Panc1 (cell line): ENCODE measurements around the gene CDK19. TPM values are rescaled to one million over a fixed set of nuclear protein-coding genes. Genes with fewer than 3 reads are reported as not detected.

ENCODE experiments used
- ATAC-seq: fragments of 200-7000 bp; cut with Tn5 transposase; 2 replicates; pipeline ENCODE4 v1.9.1; 2020; ENCODE audit warnings: mild to moderate bottlenecking, moderate library complexity
- BruUV-seq: library from RNA; stranded (reverse); fragments of 400-500 nt; replicated peaks from 2 replicates; lab custom pipeline; 2021; lab: Mats Ljungman, UMichigan
- CTCF ChIA-PET: fragments of 300-600 bp; sonication (Branson Sonifier 250); formaldehyde crosslinking; loops from one replicate; lab custom pipeline; 2022; ENCODE audit warnings: antibody characterized with exemption; lab: Charles Lee
- POLR2A ChIA-PET: fragments of 300-600 bp; sonication (Branson Sonifier 250); formaldehyde crosslinking; loops from one replicate; lab custom pipeline; 2022; ENCODE audit warnings: antibody characterized with exemption; lab: Charles Lee
- DNase-seq: peaks from one replicate; pipeline ENCODE4 v3.0.0-alpha.2; 2010; ENCODE audit warnings: low read depth, low spot score
- H3K27ac ChIP-seq: 2 replicates; pipeline ENCODE4 v1.5.1; 2011; ENCODE audit warnings: mild to moderate bottlenecking, low read length, inconsistent platforms
- H3K27me3 ChIP-seq: fragments of 200-500 bp; sonication (Bioruptor generic); 2 replicates; pipeline ENCODE4 v1.6.0; 2014; ENCODE audit warnings: low read length, inconsistent platforms; ENCODE audit not compliant: control insufficient read depth, insufficient read depth
- H3K36me3 ChIP-seq: fragments of 200-500 bp; sonication (Bioruptor generic); 2 replicates; pipeline ENCODE4 v1.5.1; 2014; ENCODE audit warnings: inconsistent platforms, mild to moderate bottlenecking, low read length, moderate library complexity; ENCODE audit not compliant: control insufficient read depth, insufficient read depth
- H3K4me1 ChIP-seq: 2 replicates; pipeline ENCODE4 v1.5.1; 2011; ENCODE audit warnings: inconsistent platforms, mild to moderate bottlenecking, low read length, moderate library complexity; ENCODE audit not compliant: control insufficient read depth, insufficient read depth
- H3K4me3 ChIP-seq, 2 experiments: 2 replicates each; pipeline ENCODE4 v1.5.1; 2011 to 2012; ENCODE audit warnings: low read depth in 2 of 2, low read length in 2 of 2, mild to moderate bottlenecking in 2 of 2, inconsistent platforms in 1 of 2, moderate library complexity in 1 of 2
- H3K9me3 ChIP-seq: fragments of 200-500 bp; sonication (Bioruptor generic); 2 replicates; pipeline ENCODE4 v1.5.1; 2014; ENCODE audit warnings: low read depth, mild to moderate bottlenecking, inconsistent platforms, low read length, moderate library complexity; ENCODE audit not compliant: control insufficient read depth, insufficient read depth
- CTCF ChIP-seq: fragments of 450-650 bp; IDR thresholded peaks from 2 replicates; pipeline ENCODE4 v1.5.1; 2017; ENCODE audit warnings: mild to moderate bottlenecking
- POLR2AphosphoS5 ChIP-seq: IDR thresholded peaks from 2 replicates; pipeline ENCODE4 v1.6.1; 2012; ENCODE audit warnings: mild to moderate bottlenecking, low read depth, low read length, moderate library complexity
- REST ChIP-seq, 2 experiments: IDR thresholded peaks; 2 replicates each; pipeline ENCODE4 v1.6.1; 2011 to 2012; ENCODE audit warnings: low read depth in 2 of 2, control low read depth in 1 of 2, low read length in 1 of 2, mild to moderate bottlenecking in 1 of 2, moderate library complexity in 1 of 2; ENCODE audit not compliant: insufficient read depth in 1 of 2
- SIN3A ChIP-seq: IDR thresholded peaks from 2 replicates; pipeline ENCODE4 v1.6.1; 2012; ENCODE audit warnings: low read depth, mild to moderate bottlenecking, low read length, moderate library complexity, borderline replicate concordance; ENCODE audit not compliant: insufficient read depth
- TCF7L2 ChIP-seq: IDR thresholded peaks from 2 replicates; pipeline ENCODE4 v1.6.1; 2011; ENCODE audit warnings: mild to moderate bottlenecking, low read depth, low read length, inconsistent platforms
- in situ Hi-C: cut with HindIII; loops from 2 replicates; pipeline ENCODE4 v1.10.0; 2016; ENCODE audit warnings: low sequenced_read_pairs, low pct_unique_long_range_greater_than_20kb
- intact Hi-C: fragments of 100-400 bp; cut with micrococcal nuclease; formaldehyde crosslinking; loops from one replicate; pipeline ENCODE4 v1.10.0; 2022; ENCODE audit not compliant: unreplicated experiment
- total RNA-seq: library from RNA; stranded (reverse); gene quantifications from one replicate; pipeline ENCODE4 v1.2.1, GENCODE V29; 2021; ENCODE audit not compliant: unreplicated experiment

Gene CDK19
- total RNA-seq, 1 experiment from 2014 or later: 48.4 TPM

- no peaks in the 10 kb centered on the region for H3K27me3 ChIP-seq
- H3K4me1 ChIP-seq: no peaks in the 10 kb centered on the region
- H3K36me3 ChIP-seq: no peaks in the 10 kb centered on the region
- H3K4me3 ChIP-seq: no peak overlapping the region
- CTCF ChIA-PET: no interaction called here
- no peak overlapping the region for H3K27ac ChIP-seq
- POLR2A ChIA-PET: no interaction called here
- ATAC-seq (no peak), DNase-seq (no peak)
- intact Hi-C loops: no loop called here
- TF ChIP-seq REST (IDR thresholded peaks at IDR 0.05; ENCODE audit: insufficient read depth in 1 of 2, low read depth in 2 of 2, low read length in 1 of 2): no peak
- no peak for TF ChIP-seq SIN3A
- no peak for TF ChIP-seq CTCF
- TF ChIP-seq TCF7L2: no peak
- no peak for TF ChIP-seq POLR2AphosphoS5
- no TSS peak for BruUV-seq
- H3K9me3 ChIP-seq: no peaks in the 10 kb centered on the region
- in situ Hi-C loops: no loop called here
Measured at GRCh38 chr6:110564703-110565421, 250.4 kb downstream of the CDK19 start.

GRCh38 chr6:110563711-110564110 is 251.6 kb downstream of the CDK19 start:
- ChIA-PET POLR2A (no interaction called here), CTCF (interaction anchor here (0.6 kb wide), 1 partner anchor 567 kb away, joined by 4 read pairs; no protein-coding TSS in a partner anchor)
- H3K27me3 ChIP-seq: no peaks in the 10 kb centered on the region
- intact Hi-C loops: no loop called here
- DNase-seq: no peak
- no peaks in the 10 kb centered on the region for H3K36me3 ChIP-seq
- H3K4me1 ChIP-seq: no peaks in the 10 kb centered on the region
- no TSS peak for BruUV-seq
- H3K27ac ChIP-seq: no peak overlapping the region
- in situ Hi-C loops: no loop called here
- ATAC-seq: no peak
- no peak overlapping the region for H3K4me3 ChIP-seq
- no peaks in the 10 kb centered on the region for H3K9me3 ChIP-seq
- TF ChIP-seq SIN3A (no peak), POLR2AphosphoS5 (no peak), TCF7L2 (no peak), CTCF (no peak), REST (IDR thresholded peaks at IDR 0.05; ENCODE audit: insufficient read depth in 1 of 2, low read depth in 2 of 2, low read length in 1 of 2) (no peak)
